IMR-90 (cell line): ENCODE results near the gene APOL2. TPM values are rescaled to one million over a fixed set of nuclear protein-coding genes. Genes with fewer than 3 reads are reported as not detected.

Source experiments
- ATAC-seq: fragments of 200-7000 bp; cut with Tn5 transposase; 2 replicates; pipeline ENCODE4 v1.9.1; 2020; ENCODE audit warnings: low read depth, mild to moderate bottlenecking, moderate library complexity
- BruUV-seq: library from RNA; stranded (reverse); fragments of 400-500 nt; replicated peaks from 2 replicates; lab custom pipeline; 2021; lab: Mats Ljungman, UMichigan
- CTCF ChIA-PET: fragments of 300-600 bp; formaldehyde crosslinking; extraction: SDS; loops from one replicate; lab custom pipeline; 2021; ENCODE audit warnings: antibody characterized with exemption; lab: Yijun Ruan, JAX
- POLR2A ChIA-PET: fragments of 300-600 bp; sonication (Branson Sonifier 250); formaldehyde crosslinking; loops from one replicate; lab custom pipeline; 2022; ENCODE audit warnings: antibody characterized with exemption; ENCODE audit not compliant: unreplicated experiment; lab: Charles Lee
- DNase-seq: peaks from one replicate; pipeline ENCODE4 v3.0.0; 2013
- H2AFZ ChIP-seq: replicated peaks from 2 replicates; pipeline ENCODE3; 2013; ENCODE audit warnings: low read length, mild to moderate bottlenecking; ENCODE audit not compliant: poor library complexity
- H2AK5ac ChIP-seq: 2 replicates; pipeline ENCODE4 v1.6.1; 2013; ENCODE audit warnings: low read depth, low read length, inconsistent platforms
- H2AK9ac ChIP-seq: replicated peaks from 2 replicates; pipeline ENCODE3; 2013; ENCODE audit warnings: mild to moderate bottlenecking, low read depth, low read length, moderate library complexity; ENCODE audit not compliant: poor library complexity
- H2BK120ac ChIP-seq: 2 replicates; pipeline ENCODE4 v1.6.1; 2013; ENCODE audit warnings: low read depth, low read length, inconsistent platforms
- H2BK15ac ChIP-seq: 3 replicates; pipeline ENCODE4 v1.6.1; 2013; ENCODE audit warnings: low read depth, low read length, inconsistent platforms
- H2BK20ac ChIP-seq: 2 replicates; pipeline ENCODE4 v1.6.1; 2013; ENCODE audit warnings: low read depth, mild to moderate bottlenecking, inconsistent platforms, low read length, moderate library complexity
- H2BK5ac ChIP-seq: 2 replicates; pipeline ENCODE4 v1.6.1; 2013; ENCODE audit warnings: mild to moderate bottlenecking, low read depth, low read length, inconsistent platforms; ENCODE audit not compliant: poor library complexity, severe bottlenecking
- H3K14ac ChIP-seq: replicated peaks from 2 replicates; pipeline ENCODE4 v1.6.1; 2013; ENCODE audit warnings: low read depth, low read length, inconsistent platforms
- H3K18ac ChIP-seq: 2 replicates; pipeline ENCODE4 v1.6.1; 2013; ENCODE audit warnings: low read depth, low read length, control low read depth
- H3K23ac ChIP-seq: 2 replicates; pipeline ENCODE4 v1.6.1; 2013; ENCODE audit warnings: low read depth, low read length, inconsistent platforms
- H3K27ac ChIP-seq: 2 replicates; pipeline ENCODE4 v1.5.1; 2013; ENCODE audit warnings: mild to moderate bottlenecking, control low read depth, low read length; ENCODE audit not compliant: insufficient read depth
- H3K27me3 ChIP-seq: 2 replicates; pipeline ENCODE4 v1.6.1; 2013; ENCODE audit warnings: low read length; ENCODE audit not compliant: control insufficient read depth, insufficient read depth
- H3K36me3 ChIP-seq: 2 replicates; pipeline ENCODE4 v1.6.1; 2013; ENCODE audit warnings: low read length, mixed read lengths; ENCODE audit not compliant: control insufficient read depth, insufficient read depth
- H3K4ac ChIP-seq: 2 replicates; pipeline ENCODE4 v1.6.1; 2013; ENCODE audit warnings: low read depth, low read length, inconsistent platforms
- H3K4me1 ChIP-seq: 2 replicates; pipeline ENCODE4 v1.6.1; 2013; ENCODE audit warnings: low read length, mixed read lengths; ENCODE audit not compliant: control insufficient read depth, insufficient read depth
- H3K4me2 ChIP-seq: 2 replicates; pipeline ENCODE4 v1.6.1; 2013; ENCODE audit warnings: low read depth, mild to moderate bottlenecking, control low read depth, low read length, moderate library complexity
- H3K4me3 ChIP-seq: 2 replicates; pipeline ENCODE4 v1.5.1; 2013; ENCODE audit warnings: low read depth, mild to moderate bottlenecking, control low read depth, low read length, moderate library complexity; ENCODE audit not compliant: insufficient read depth
- H3K56ac ChIP-seq: 2 replicates; pipeline ENCODE4 v1.6.1; 2013; ENCODE audit warnings: low read length, inconsistent platforms; ENCODE audit not compliant: insufficient read depth; ENCODE audit errors: extremely low read depth
- H3K79me1 ChIP-seq, 2 experiments: 2 replicates each; pipeline ENCODE4 v1.6.1; 2013; ENCODE audit warnings: low read length in 2 of 2, inconsistent platforms in 1 of 2, low read depth in 1 of 2
- H3K9ac ChIP-seq: 2 replicates; pipeline ENCODE4 v1.6.1; 2013; ENCODE audit warnings: low read depth, low read length, control low read depth
- H3K9me1 ChIP-seq: 2 replicates; pipeline ENCODE4 v1.6.1; 2013; ENCODE audit warnings: low read length, inconsistent platforms; ENCODE audit not compliant: insufficient read depth
- H3K9me3 ChIP-seq: 2 replicates; pipeline ENCODE4 v1.6.1; 2013; ENCODE audit warnings: low read length; ENCODE audit not compliant: control insufficient read depth, insufficient read depth
- H4K20me1 ChIP-seq: 2 replicates; pipeline ENCODE4 v1.6.1; 2013; ENCODE audit warnings: low read length, inconsistent platforms; ENCODE audit not compliant: insufficient read depth
- H4K5ac ChIP-seq: 2 replicates; pipeline ENCODE4 v1.6.1; 2013; ENCODE audit warnings: mild to moderate bottlenecking, low read depth, low read length, control low read depth
- H4K8ac ChIP-seq, 2 experiments: 2 replicates each; pipeline ENCODE4 v1.6.1; 2013; ENCODE audit warnings: low read depth in 2 of 2, low read length in 2 of 2, control low read depth in 1 of 2, inconsistent platforms in 1 of 2
- H4K91ac ChIP-seq: 2 replicates; pipeline ENCODE4 v1.6.1; 2013; ENCODE audit warnings: low read depth, low read length, inconsistent platforms; ENCODE audit not compliant: insufficient read depth
- FOS ChIP-seq: fragments of 150-350 bp; IDR thresholded peaks from 2 replicates; pipeline ENCODE4 v1.6.1; 2016; ENCODE audit warnings: low read depth, low read length
- MAFK ChIP-seq: IDR thresholded peaks from 2 replicates; pipeline ENCODE4 v1.6.1; 2012; ENCODE audit warnings: low read depth, low read length, improper control_type of control experiment
- MAZ ChIP-seq: IDR thresholded peaks from 2 replicates; pipeline ENCODE4 v1.6.1; 2012; ENCODE audit warnings: low read depth, mild to moderate bottlenecking, low read length, improper control_type of control experiment, moderate library complexity, borderline replicate concordance
- MXI1 ChIP-seq: IDR thresholded peaks from 2 replicates; pipeline ENCODE4 v1.6.1; 2012; ENCODE audit warnings: low read depth, mild to moderate bottlenecking, low read length, moderate library complexity, borderline replicate concordance
- POLR2A ChIP-seq: IDR thresholded peaks from 2 replicates; pipeline ENCODE4 v1.6.1; 2012; ENCODE audit warnings: mild to moderate bottlenecking, low read depth, low read length
- RAD21 ChIP-seq: IDR thresholded peaks from 2 replicates; pipeline ENCODE4 v1.6.1; 2012; ENCODE audit warnings: low read length, improper control_type of control experiment
- RCOR1 ChIP-seq: IDR thresholded peaks from 2 replicates; pipeline ENCODE4 v1.6.1; 2012; ENCODE audit warnings: mild to moderate bottlenecking, low read length, improper control_type of control experiment; ENCODE audit not compliant: insufficient replicate concordance
- WGBS, 2 experiments: methylation state at CpG; one replicate each; pipeline versions ENCODE4 v1.1.5 to v1.1.7; 2013; ENCODE audit warnings: missing lambda C conversion rate in 2 of 2; ENCODE audit not compliant: insufficient read length in 1 of 2; ENCODE audit errors: extremely low coverage in 2 of 2; 5-methylcytosine and 5-hydroxymethylcytosine counted together
- dilution Hi-C: fragments of 300-500 bp; cut with HindIII; formaldehyde crosslinking; loops from one replicate; pipeline ENCODE4 v1.14.3; 2018; ENCODE audit warnings: low sequenced_read_pairs; ENCODE audit not compliant: unreplicated experiment
- in situ Hi-C: fragments of 300-500 bp; cut with MboI; formaldehyde crosslinking; loops from 3 replicates; pipeline ENCODE4 v1.14.3; 2019; ENCODE audit warnings: low sequenced_read_pairs, inconsistent platforms, mixed read lengths
- intact Hi-C: fragments of 100-400 bp; cut with micrococcal nuclease; formaldehyde crosslinking; loops from 2 replicates; pipeline ENCODE4 v1.10.0; 2022
- polyA plus RNA-seq, 3 experiments: library from polyadenylated mRNA; depleted of rRNA; stranded (reverse); fragments of >200 nt; gene quantifications; 2 replicates each; pipeline ENCODE4 v1.2.3, GENCODE V29; 2012; ENCODE audit warnings: low replicate concordance in 1 of 3
- total RNA-seq: library from RNA; depleted of rRNA; stranded (reverse); fragments of >200 nt; gene quantifications from 2 replicates; pipeline ENCODE4 v1.2.3, GENCODE V29; 2012
- TF ChIP-seq, protein P1 (sequence below): fragments of 150-350 bp; IDR thresholded peaks from 2 replicates; pipeline ENCODE4 v1.6.1; 2017; ENCODE audit warnings: mild to moderate bottlenecking, antibody characterized with exemption, low read length, low read depth

Gene APOL2
- total and polyA plus RNA-seq, 2 of the 4 experiments (the other 2 are of a cell fraction) = 13.1 to 57.5 TPM

- intact Hi-C loops (no loop called here), in situ Hi-C loops (no loop called here), dilution Hi-C loops (no loop called here)
- H3K14ac ChIP-seq = no peak overlapping the region
- no peak overlapping the region for H3K4me2 ChIP-seq
- H3K36me3 ChIP-seq = peaks cover 30% of the 10 kb centered on the region
- no peak overlapping the region for H3K23ac ChIP-seq
- no peaks in the 10 kb centered on the region for H3K27me3 ChIP-seq
- H3K4me3 ChIP-seq = no peak overlapping the region
- H2BK15ac ChIP-seq = no peak overlapping the region
- no peak overlapping the region for H2BK120ac ChIP-seq
- no peak overlapping the region for H3K9ac ChIP-seq
- no peak overlapping the region for H2BK5ac ChIP-seq
- no peak overlapping the region for H4K5ac ChIP-seq
- H3K9me3 ChIP-seq = no peaks in the 10 kb centered on the region
- 0 out of 2 replicates have a peak, but pooled peaks cover 2% of the 10 kb centered on the region for H3K9me1 ChIP-seq
- DNase-seq (no peak), ATAC-seq (no peak)
- no peaks in the 10 kb centered on the region for H3K4me1 ChIP-seq
- H3K79me1 ChIP-seq = no peaks in the 10 kb centered on the region
- CTCF ChIA-PET = interaction anchor here (0.7 kb wide), 1 partner anchor 12 kb away, joined by 3 read pairs; the partner anchor contains the start of gene APOL2
- no peak overlapping the region for H3K27ac ChIP-seq
- H3K4ac ChIP-seq = no peak overlapping the region
- no peak overlapping the region for H3K18ac ChIP-seq
- no peak overlapping the region for H4K91ac ChIP-seq
- no peaks in the 10 kb centered on the region for H4K20me1 ChIP-seq
- POLR2A ChIA-PET = no interaction called here
- TF ChIP-seq RCOR1 (no peak), MAZ (no peak), MXI1 (no peak), POLR2A (no peak), FOS (no peak), MAFK (no peak), RAD21 (no peak)
- TF ChIP-seq, protein P1, sequence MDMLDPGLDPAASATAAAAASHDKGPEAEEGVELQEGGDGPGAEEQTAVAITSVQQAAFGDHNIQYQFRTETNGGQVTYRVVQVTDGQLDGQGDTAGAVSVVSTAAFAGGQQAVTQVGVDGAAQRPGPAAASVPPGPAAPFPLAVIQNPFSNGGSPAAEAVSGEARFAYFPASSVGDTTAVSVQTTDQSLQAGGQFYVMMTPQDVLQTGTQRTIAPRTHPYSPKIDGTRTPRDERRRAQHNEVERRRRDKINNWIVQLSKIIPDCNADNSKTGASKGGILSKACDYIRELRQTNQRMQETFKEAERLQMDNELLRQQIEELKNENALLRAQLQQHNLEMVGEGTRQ = no peak
- H2BK20ac ChIP-seq = no peak overlapping the region
- no peak overlapping the region for H2AK9ac ChIP-seq
- WGBS, 2 experiments = 93% methylated on average over 3 of the region's 9 CpGs; no CpG with 5 or more reads in 1 of the 2 experiments
- peak overlapping the region; percentile 27 for H2AFZ ChIP-seq
- no peak overlapping the region for H4K8ac ChIP-seq
- H2AK5ac ChIP-seq = no peak overlapping the region
- no peak overlapping the region for H3K56ac ChIP-seq
- BruUV-seq = TSS peak; percentile 83
Measured at GRCh38 chr22:36227396-36227795, 11.9 kb downstream of the APOL2 start.
